ENCODE measurements around the gene HCN2. TPM values are rescaled to one million over a fixed set of nuclear protein-coding genes. Genes with fewer than 3 reads are reported as not detected.
A peak's percentile ranks its signal among the peaks of the same experiment; 100 is the strongest.

The HCN2 gene
- total and polyA plus RNA-seq, 9 of the 15 experiments (the other 6 are each of a cell fraction or from before 2014, with no cell fraction given) = 0.29 to 4.2 (median 0.82) TPM; not detected in 2

- TF ChIP-seq THAP12 (CRISPR knock-in tag; IDR thresholded peaks at IDR 0.05) (no peak), YY1 (IDR thresholded peaks at IDR 0.05; ENCODE audit: borderline replicate concordance in 1 of 3, control insufficient read depth in 1 of 3, extremely low read depth in 1 of 3, insufficient read depth in 3 of 3, insufficient read length in 1 of 3, insufficient replicate concordance in 2 of 3, low read depth in 1 of 3, low read length in 2 of 3) (peak in 2 of 3 experiments; percentile 16 to 25), LCOR (CRISPR knock-in tag; IDR thresholded peaks at IDR 0.05) (no peak), ZNF431 (CRISPR knock-in tag; IDR thresholded peaks at IDR 0.05) (no peak), ZSCAN29 (IDR thresholded peaks at IDR 0.05) (no peak), NFE2 (IDR thresholded peaks at IDR 0.05; ENCODE audit: low read depth) (no peak), CAMTA2 (CRISPR knock-in tag; conservative IDR thresholded peaks at IDR 0.05) (no peak), CREB5 (CRISPR knock-in tag; IDR thresholded peaks at IDR 0.05) (no peak), TCF3 (CRISPR knock-in tag; IDR thresholded peaks at IDR 0.05) (peak; percentile 40; the same call in 1 of the 2 replicates), XRCC4 (IDR thresholded peaks at IDR 0.05; ENCODE audit: extremely low read depth, insufficient read depth, insufficient read length) (no peak), ETV1 (tag; conservative IDR thresholded peaks at IDR 0.05; ENCODE audit: low read depth) (peak; percentile 98), SMAD3 (CRISPR knock-in tag; conservative IDR thresholded peaks at IDR 0.05) (no peak), E2F8 (IDR thresholded peaks at IDR 0.05; ENCODE audit: low read depth, partially characterized antibody) (no peak), GABPB2 (CRISPR knock-in tag; conservative IDR thresholded peaks at IDR 0.05) (no peak), POLR2B (IDR thresholded peaks at IDR 0.05; ENCODE audit: low read depth, partially characterized antibody) (no peak), BHLHE40 (IDR thresholded peaks at IDR 0.05; ENCODE audit: low read length) (no peak), NONO (IDR thresholded peaks at IDR 0.05; ENCODE audit: low read depth in 2 of 2, low read length in 1 of 2) (no peak), CGGBP1 (CRISPR knock-in tag; IDR thresholded peaks at IDR 0.05) (no peak), LEF1 (IDR thresholded peaks at IDR 0.05) (peak; percentile 58)
- TF ChIP-seq, protein P1, sequence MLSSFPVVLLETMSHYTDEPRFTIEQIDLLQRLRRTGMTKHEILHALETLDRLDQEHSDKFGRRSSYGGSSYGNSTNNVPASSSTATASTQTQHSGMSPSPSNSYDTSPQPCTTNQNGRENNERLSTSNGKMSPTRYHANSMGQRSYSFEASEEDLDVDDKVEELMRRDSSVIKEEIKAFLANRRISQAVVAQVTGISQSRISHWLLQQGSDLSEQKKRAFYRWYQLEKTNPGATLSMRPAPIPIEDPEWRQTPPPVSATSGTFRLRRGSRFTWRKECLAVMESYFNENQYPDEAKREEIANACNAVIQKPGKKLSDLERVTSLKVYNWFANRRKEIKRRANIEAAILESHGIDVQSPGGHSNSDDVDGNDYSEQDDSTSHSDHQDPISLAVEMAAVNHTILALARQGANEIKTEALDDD (IDR thresholded peaks at IDR 0.05) = no peak
Measured at GRCh38 chr19:610801-611480, 21.3 kb downstream of the HCN2 start (continued).
